Inflammatory macrophage treated with lipopolysaccharide for 1 hour (primary cell): Measurements from ENCODE around the gene CYP2C19.
"Not testable (repeated sequence)": the region's sequence is repeated elsewhere in the genome, so short reads cannot be mapped to it uniquely, and the experiment has no call there.

Source experiments
- DNase-seq, 2 donors: peaks; one replicate each; pipeline ENCODE4 v3.0.0-alpha.2; 2020 to 2022

Gene CYP2C19

DNA sequence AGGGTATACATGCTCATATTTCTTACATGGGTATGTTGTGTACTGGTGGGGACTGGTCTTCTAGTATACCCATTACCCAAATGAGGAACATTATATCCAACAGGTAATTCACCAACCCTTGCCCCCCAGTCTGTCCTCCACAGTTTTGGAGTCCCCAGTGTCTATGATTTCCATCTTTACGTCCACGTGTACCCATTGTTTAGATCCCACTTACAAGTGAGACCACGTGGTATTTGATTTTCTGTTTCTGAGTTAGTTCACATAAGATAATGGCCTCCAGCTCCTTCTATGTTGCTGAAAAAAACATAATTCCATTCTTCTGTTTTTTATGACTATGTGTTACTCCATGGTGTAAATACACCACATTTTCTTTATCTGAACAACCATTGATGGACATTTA lies 126.6 kb downstream of the CYP2C19 start:
- DNase-seq = no peak

DNA sequence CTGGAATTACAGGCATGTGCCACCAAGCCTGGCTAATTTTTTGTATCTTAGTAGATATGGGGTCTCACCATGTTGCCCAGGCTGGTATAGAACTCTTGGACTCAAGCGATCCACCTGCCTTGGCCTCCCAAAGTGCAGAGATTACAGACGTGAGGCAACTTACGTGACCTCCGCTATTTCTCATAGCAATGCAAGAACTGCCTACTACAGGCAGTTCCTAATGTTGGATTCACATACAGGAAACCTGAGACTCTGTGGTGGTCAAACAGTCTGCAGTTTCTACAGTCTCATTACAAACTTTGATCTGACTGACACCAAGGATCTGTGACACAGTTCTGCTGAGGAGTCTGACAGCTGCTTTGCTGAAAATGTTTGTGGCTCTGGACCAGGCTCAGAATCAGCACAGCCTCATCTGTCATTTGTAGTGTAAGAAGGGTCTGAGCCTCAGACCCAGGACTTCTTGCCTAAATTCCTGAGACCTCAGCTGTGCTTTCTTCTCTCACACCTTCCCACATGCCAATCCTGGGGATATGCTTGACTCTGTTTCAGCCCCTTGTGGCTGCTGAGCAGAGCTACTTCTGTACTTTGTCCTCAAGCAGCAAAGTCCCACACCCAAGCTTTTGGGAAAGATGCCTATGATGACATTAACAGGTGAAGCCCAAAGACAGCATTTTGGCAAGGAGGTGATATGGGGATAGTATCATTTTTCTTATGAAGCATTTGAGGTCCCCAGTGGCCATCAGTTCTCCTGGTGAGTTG lies 128.0 kb downstream of the CYP2C19 start:
- DNase-seq = no peak

DNA sequence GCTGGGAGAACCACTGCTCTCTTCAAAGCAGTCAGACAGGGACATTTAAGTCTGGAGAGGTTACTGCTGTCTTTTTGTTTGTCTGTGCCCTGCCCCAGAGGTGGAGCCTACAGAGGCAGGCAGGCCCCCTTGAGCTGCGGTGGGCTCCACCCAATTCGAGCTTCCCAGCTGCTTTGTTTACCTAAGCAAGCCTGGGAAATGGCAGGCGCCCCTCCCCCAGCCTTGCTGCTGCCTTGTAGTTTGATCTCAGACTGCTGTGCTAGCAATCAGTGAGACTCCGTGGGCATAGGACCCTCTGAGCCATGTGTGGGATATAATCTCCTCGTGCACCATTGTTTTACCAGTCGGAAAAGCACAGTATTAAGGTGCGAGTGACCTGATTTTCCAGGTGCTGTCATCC lies 135.9 kb downstream of the CYP2C19 start:
- DNase-seq = not testable (repeated sequence)

DNA sequence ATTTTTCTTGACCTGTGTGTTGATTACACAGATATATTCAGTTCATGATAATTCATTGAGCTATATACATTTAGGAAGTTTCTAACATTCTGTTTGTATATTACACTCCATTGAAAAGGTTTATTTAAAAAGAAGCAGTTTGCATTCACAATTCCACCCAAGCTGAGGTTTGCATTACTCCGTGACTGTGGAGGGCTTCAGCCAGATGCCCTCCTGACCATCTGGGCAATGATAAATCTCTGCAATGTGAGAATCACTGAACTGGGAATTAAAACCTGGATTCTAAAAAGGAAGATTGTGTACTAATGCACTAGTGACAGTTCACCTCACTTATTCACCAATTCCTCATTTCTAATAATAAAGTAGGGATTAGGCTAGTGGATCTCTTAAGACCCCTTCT lies 139.6 kb downstream of the CYP2C19 start:
- DNase-seq = no peak

DNA sequence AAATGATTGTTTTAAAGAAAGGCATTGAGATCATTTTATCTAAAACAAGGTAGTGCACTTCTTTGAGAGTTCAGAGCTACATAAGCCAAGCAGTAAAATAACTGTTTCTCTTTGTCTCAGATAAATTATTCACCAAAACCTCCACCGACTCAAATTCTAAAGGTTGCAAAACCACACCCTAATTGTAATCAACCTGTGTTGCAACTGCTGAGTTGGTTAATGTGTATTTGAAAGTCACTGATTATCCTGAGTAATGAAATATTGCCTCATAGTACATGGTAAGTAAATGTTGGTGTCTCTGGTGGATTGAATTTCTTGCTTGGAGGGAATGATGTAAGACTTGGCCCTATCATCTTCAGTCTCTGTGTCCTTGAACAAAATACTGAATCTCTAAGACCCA lies 140.1 kb downstream of the CYP2C19 start:
- DNase-seq = no peak
